ENCODE results near the gene HDDC3. TPM values are rescaled to one million over a fixed set of nuclear protein-coding genes. Genes with fewer than 3 reads are reported as not detected.
A peak's percentile ranks its signal among the peaks of the same experiment; 100 is the strongest.

The HDDC3 gene
- total RNA-seq, 1 experiment from 2014 or later, result 5.3 TPM

GRCh38 chr15:90942354-90943120, 10.2 kb upstream of the HDDC3 start:
- Histone ChIP-seq H3K27me3 (ENCODE audit: control insufficient read depth, insufficient read depth, low read length) (no peaks in the 10 kb centered on the region), H3K36me3 (ENCODE audit: control insufficient read depth, insufficient read depth, low read length) (no peaks in the 10 kb centered on the region; the same call in 1 of the 2 replicates), H3K4me3 (ENCODE audit: low read depth in 2 of 2, low read length in 2 of 2) (no peak overlapping the region), H3K4me1 (ENCODE audit: control insufficient read depth, insufficient read depth, low read length) (no peaks in the 10 kb centered on the region), H3K9me3 (ENCODE audit: control insufficient read depth, insufficient read depth, low read depth, low read length) (no peaks in the 10 kb centered on the region), H3K27ac (ENCODE audit: low read length) (no peak overlapping the region)
- no peak for DNase-seq (ENCODE audit: low read depth, low spot score)
- in situ Hi-C loops (cut with HindIII; ENCODE audit: low pct_unique_long_range_greater_than_20kb, low sequenced_read_pairs), result no loop called here
- ATAC-seq, result no peak
- POLR2A ChIA-PET, result no interaction called here
- TF ChIP-seq SIN3A (IDR thresholded peaks at IDR 0.05; ENCODE audit: borderline replicate concordance, insufficient read depth, low read depth, low read length), result no peak
- no TSS peak for BruUV-seq (replicated peaks)
- CTCF ChIA-PET, result interaction anchor here (2.2 kb wide), 1 partner anchor 10 kb away, joined by 6 read pairs; the partner anchor contains the start of gene HDDC3
- intact Hi-C loops (cut with micrococcal nuclease; ENCODE audit: unreplicated experiment), result no loop called here

- ATAC-seq, result no peak
- intact Hi-C loops (cut with micrococcal nuclease; ENCODE audit: unreplicated experiment), result no loop called here
- TSS peak; percentile 49 for BruUV-seq (replicated peaks)
Observed at GRCh38 chr15:90941038-90941437, 8.7 kb upstream of the HDDC3 start.

More at GRCh38 chr15:90941038-90941437, 8.7 kb upstream of the HDDC3 start:
- Histone ChIP-seq H3K36me3 (ENCODE audit: control insufficient read depth, insufficient read depth, low read length) (no peaks in the 10 kb centered on the region; the same call in 1 of the 2 replicates), H3K27ac (ENCODE audit: low read length) (no peak overlapping the region), H3K4me3 (ENCODE audit: low read depth in 2 of 2, low read length in 2 of 2) (no peak overlapping the region), H3K9me3 (ENCODE audit: control insufficient read depth, insufficient read depth, low read depth, low read length) (no peaks in the 10 kb centered on the region), H3K27me3 (ENCODE audit: control insufficient read depth, insufficient read depth, low read length) (no peaks in the 10 kb centered on the region), H3K4me1 (ENCODE audit: control insufficient read depth, insufficient read depth, low read length) (peaks cover 6% of the 10 kb centered on the region)
- CTCF ChIA-PET, result interaction anchor here (0.6 to 1.2 kb wide), 2 partner anchors 9 to 109 kb away, joined by 3 read pairs; partner anchors contain the start of gene HDDC3
- POLR2A ChIA-PET, result no interaction called here
- in situ Hi-C loops (cut with HindIII; ENCODE audit: low pct_unique_long_range_greater_than_20kb, low sequenced_read_pairs), result no loop called here
- DNase-seq (ENCODE audit: low read depth, low spot score), result no peak
- TF ChIP-seq TCF7L2 (IDR thresholded peaks at IDR 0.05; ENCODE audit: low read depth, low read length) (no peak), POLR2AphosphoS5 (IDR thresholded peaks at IDR 0.05; ENCODE audit: low read depth, low read length) (no peak), SIN3A (IDR thresholded peaks at IDR 0.05; ENCODE audit: borderline replicate concordance, insufficient read depth, low read depth, low read length) (no peak)
- TF ChIP-seq, protein P1, sequence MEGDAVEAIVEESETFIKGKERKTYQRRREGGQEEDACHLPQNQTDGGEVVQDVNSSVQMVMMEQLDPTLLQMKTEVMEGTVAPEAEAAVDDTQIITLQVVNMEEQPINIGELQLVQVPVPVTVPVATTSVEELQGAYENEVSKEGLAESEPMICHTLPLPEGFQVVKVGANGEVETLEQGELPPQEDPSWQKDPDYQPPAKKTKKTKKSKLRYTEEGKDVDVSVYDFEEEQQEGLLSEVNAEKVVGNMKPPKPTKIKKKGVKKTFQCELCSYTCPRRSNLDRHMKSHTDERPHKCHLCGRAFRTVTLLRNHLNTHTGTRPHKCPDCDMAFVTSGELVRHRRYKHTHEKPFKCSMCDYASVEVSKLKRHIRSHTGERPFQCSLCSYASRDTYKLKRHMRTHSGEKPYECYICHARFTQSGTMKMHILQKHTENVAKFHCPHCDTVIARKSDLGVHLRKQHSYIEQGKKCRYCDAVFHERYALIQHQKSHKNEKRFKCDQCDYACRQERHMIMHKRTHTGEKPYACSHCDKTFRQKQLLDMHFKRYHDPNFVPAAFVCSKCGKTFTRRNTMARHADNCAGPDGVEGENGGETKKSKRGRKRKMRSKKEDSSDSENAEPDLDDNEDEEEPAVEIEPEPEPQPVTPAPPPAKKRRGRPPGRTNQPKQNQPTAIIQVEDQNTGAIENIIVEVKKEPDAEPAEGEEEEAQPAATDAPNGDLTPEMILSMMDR (IDR thresholded peaks at IDR 0.05), result no peak
- TF ChIP-seq, protein P2, sequence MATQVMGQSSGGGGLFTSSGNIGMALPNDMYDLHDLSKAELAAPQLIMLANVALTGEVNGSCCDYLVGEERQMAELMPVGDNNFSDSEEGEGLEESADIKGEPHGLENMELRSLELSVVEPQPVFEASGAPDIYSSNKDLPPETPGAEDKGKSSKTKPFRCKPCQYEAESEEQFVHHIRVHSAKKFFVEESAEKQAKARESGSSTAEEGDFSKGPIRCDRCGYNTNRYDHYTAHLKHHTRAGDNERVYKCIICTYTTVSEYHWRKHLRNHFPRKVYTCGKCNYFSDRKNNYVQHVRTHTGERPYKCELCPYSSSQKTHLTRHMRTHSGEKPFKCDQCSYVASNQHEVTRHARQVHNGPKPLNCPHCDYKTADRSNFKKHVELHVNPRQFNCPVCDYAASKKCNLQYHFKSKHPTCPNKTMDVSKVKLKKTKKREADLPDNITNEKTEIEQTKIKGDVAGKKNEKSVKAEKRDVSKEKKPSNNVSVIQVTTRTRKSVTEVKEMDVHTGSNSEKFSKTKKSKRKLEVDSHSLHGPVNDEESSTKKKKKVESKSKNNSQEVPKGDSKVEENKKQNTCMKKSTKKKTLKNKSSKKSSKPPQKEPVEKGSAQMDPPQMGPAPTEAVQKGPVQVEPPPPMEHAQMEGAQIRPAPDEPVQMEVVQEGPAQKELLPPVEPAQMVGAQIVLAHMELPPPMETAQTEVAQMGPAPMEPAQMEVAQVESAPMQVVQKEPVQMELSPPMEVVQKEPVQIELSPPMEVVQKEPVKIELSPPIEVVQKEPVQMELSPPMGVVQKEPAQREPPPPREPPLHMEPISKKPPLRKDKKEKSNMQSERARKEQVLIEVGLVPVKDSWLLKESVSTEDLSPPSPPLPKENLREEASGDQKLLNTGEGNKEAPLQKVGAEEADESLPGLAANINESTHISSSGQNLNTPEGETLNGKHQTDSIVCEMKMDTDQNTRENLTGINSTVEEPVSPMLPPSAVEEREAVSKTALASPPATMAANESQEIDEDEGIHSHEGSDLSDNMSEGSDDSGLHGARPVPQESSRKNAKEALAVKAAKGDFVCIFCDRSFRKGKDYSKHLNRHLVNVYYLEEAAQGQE (IDR thresholded peaks at IDR 0.05; ENCODE audit: insufficient read depth in 1 of 2, low read depth in 2 of 2, low read length in 1 of 2), result no peak
